Hypothalamus (tissue), 51 donors: ENCODE results near the gene SRSF9.
A peak's percentile ranks its signal among the peaks of the same experiment; 100 is the strongest.

Source experiments
- DNase-seq, 51 donors: peaks; one replicate each; lab custom pipeline; 2025; lab: John Stamatoyannopoulos, UW

SRSF9 gene

DNA sequence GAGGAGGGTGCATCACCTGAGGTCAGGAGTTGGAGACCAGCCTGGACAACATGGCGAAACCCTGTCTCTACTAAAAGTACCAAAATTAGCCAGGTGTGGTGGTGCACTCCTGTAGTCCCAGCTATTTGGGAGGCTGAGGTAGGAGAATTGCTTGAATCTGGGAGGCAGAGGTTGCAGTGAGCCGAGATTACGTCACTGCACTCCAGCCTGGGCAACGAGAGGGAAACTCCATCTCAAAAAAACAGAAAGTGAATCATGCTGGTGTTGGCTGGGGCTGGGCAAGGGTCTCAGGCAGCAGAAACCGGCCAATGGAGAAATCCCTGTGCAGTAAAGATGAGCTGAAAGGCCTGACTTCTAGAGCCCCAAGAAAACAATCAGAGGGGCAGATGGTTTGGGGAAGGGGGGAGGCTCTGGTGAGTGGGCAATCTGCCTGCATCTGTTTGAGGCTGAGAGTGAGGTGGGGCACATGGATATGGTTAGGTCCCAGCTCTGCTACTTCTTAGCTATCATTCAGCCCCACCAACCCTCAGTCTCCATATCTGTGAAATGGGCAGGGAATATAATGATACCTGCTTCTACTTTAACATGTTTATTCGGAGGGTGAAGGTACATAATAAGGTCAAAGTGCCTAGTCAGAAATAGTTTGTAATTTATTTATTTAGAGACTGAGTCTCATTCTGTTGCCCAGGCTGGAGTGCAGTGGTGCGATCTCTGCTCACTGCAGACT, 52.9 kb downstream of the SRSF9 start:
- no peak for DNase-seq

DNA sequence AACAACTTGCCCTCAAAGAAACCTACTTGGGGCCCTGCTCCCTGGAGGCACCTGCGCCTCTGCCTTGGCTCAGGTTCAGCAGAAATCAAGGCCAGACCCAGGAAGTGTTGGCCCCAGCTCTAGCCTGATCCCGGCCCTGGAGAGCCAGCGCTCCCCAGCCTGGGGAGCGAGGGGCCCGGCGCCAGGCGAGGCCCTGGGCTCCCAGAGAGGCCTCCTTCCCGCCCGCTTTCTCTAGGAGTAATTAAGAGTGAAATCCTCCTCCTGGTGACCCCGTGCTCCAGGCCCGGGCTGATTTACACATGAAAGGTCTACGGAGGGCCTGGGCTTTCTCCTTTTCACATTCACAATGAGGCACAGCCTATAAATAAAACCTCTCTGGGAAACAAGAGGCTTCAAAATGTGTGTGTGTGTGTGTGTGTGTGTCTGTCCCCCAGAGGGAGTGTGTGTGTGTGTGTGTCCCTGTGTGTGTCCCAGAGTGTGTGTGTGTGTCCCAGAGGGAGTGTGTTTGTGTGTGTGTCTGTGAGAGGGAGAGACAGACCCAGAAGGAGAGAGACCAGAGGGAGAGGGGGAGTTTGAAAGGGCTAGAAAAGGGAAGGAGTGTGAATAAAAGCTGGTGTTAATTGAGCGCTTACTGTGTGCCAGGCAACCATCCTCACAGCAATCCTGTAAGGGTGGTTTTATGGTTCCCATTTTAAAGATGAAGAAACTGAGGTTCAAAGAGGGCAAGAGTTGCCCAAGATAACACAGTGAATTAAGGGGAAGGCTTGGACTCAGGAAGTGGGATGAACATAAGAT, 55.5 kb downstream of the SRSF9 start:
- peak in 32 of 51 donors; percentile 3 to 66 (median 26) for DNase-seq

DNA sequence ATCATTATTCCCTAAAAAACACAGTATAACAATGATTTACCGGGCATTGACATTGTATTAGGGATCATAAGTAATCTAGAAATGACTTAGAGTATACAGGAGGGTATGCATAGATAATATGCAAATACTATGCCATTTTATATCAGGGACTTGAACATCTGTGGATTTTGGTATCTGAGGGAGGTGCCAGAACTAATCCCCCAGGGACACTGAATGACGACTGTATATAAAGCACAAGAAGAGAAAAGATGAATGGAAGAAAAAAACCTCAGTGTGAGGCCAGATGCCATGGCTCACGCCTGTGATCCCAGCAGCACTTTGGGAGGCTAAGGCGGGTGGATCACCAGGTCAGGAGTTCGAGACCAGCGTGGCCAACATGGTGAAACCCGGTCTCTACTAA, 57.1 kb downstream of the SRSF9 start:
- DNase-seq: no peak
